ENCODE data around the gene CYP26C1.

Gene CYP26C1

DNA sequence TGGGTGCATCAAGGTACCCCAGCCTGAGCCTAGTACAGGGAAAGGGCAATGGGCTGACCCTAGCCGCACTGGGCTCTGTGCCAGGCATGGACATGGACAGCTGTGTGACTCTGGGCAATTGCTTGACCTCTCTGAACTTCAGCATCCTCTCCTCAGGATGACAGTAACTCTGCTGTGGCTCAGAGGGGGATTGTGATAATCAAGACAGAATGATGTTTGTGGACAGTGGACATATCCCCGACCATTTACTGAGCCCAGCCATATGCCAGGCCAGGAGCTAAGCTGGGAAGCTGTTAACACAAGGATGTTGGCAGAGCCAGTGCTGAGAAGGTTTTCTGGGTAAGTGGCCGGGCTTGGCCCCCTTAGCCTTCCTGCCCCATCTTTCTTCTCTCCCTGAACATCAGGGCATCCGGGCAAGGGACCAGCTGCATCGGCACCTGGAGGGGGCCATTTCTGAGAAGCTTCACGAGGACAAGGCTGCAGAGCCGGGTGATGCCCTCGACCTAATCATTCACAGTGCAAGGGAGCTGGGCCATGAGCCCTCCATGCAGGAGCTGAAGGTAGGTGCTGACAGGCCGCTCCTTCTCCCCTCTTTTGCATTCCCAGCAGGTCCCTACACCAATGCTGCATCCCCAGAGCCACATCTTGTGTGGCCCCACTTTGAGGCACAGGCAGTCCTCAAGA lies 3.5 kb downstream of the CYP26C1 start:
- no peak for DNase-seq (ENCODE audit: low read depth in 2 of 2, low spot score in 1 of 2)

DNA sequence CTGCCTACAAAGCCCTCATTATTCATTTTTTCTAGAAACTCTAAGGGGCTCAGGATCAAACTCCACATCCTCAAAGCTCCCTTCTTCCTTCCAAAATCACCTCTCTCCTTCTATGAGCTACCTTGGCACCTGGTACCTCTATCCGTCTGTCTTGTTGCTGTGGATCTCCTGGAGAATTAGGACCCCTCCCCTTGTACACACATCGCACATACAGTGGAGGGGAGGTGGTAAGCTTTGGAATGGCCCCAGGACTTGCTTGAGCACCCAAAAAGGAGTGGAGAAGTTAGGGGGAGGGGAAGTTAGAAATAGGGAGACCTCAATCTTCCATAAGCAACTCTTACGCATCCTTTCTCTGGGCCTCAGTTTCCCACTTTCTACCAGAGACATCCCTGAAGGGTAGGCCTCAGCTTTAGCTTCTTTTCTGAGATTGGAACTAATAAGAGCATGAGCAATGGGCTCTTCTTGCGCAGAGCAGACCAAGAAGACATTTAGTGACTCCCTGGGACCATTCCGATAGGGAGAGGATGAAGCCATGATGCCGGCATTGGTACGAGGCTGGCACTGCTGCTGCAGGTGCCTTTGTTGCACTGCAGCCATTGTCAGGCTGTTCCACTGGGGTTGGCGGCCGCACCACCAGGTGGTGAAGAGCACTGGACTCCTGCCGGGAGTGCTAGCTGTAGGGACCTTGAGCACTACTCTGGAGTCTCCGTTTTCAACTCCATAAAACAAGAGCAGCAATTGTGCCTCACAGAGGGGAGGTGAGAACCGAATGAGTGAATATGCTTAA lies 4.5 kb downstream of the CYP26C1 start:
- no peak for DNase-seq (ENCODE audit: low read depth in 2 of 2, low spot score in 1 of 2)

DNA sequence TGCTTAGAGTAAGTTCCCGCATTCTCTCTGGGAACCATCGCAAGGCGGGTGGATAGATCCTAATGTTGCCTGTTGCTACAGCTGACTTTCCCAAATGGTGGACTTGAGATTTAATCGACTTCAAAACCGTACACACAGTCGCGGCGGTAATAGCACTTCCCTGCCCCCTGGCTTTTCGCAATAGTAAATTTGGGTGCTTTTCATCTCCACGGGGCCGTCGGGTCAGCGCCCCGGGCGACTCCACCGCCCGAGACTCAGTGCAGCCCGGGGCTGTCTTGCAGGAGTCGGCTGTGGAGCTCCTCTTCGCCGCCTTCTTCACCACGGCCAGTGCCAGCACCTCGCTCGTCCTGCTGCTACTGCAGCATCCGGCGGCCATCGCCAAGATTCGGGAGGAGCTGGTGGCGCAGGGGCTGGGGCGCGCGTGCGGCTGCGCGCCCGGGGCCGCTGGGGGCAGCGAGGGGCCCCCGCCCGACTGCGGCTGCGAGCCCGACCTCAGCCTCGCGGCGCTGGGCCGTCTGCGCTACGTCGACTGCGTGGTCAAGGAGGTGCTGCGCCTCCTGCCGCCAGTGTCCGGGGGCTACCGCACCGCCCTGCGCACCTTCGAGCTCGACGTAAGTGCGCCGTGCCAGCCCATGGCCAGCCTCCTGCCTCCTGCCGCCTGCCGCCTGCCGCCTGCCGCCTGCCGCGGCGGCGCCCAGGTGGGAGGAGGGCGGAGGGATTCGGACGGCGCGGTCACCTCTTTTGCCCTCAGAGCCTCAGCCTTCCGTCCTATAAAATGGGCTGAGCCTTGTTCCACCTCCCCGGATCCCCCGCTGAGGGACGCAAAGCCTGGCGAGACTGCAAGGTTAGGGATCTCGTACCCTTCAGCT lies 5.3 kb downstream of the CYP26C1 start:
- DNase-seq (ENCODE audit: low read depth in 2 of 2, low spot score in 1 of 2), result no peak

DNA sequence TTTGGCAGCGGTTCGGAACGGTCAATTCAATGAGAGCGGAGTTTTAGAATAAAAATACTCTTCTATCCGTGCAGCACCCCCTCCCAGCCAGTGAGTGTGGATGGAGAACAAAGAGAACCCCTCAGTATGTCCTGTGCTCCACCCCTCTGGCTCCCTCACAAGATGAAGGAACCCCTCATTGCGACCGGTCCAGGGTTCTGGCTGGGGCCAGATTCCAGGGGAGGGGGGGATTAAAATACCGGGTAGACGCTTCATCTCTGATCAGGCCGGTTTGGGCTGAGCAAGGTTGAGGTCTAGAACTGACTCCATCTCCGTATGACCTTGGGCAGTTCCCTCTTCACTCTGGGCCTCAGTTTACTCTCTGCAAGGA lies 5.9 kb downstream of the CYP26C1 start:
- DNase-seq (ENCODE audit: low read depth in 2 of 2, low spot score in 1 of 2), result no peak

DNA sequence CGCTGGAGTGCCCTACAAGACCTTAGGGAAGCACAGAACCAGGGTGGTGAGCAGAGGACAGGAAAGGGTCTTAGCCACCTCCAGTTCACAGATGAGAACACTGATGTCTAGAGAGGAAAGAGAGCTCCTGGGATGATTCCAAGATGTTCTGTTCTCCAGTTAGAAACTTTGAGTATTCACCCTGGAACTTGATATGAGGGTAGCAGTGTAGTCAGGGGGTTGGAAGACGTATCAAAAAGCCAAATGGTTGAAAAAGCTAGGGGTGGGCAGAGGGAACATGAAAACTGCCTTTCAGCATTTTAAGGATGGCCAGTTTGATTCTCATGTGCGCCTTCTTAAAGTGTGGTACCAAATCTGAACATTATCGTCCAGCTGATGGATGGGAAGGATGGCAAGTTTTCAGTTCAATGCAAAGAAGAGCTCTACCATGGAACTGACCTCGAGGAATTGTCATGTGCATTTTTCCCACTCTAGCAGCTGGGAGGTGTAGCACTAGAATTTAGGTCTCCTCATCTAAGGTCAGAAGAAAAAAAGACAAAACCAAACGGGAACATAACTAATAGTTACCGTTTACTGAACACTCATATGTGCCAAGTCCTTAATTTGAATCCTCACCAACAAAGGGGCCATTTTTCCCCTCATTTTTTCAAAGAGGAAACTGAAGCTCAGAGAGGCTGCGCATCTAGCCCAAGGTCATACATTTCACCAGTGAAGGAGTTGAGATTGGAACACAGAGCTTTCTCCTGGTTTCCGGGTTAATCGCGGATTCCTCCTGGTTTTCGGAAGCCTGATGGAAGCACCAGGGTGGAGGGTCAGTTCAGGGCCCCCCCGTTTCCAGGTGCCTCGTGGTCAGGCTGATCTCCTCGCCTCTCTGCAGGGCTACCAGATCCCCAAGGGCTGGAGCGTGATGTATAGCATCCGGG lies 7.1 kb downstream of the CYP26C1 start:
- no peak for DNase-seq (ENCODE audit: low read depth in 2 of 2, low spot score in 1 of 2)

DNA sequence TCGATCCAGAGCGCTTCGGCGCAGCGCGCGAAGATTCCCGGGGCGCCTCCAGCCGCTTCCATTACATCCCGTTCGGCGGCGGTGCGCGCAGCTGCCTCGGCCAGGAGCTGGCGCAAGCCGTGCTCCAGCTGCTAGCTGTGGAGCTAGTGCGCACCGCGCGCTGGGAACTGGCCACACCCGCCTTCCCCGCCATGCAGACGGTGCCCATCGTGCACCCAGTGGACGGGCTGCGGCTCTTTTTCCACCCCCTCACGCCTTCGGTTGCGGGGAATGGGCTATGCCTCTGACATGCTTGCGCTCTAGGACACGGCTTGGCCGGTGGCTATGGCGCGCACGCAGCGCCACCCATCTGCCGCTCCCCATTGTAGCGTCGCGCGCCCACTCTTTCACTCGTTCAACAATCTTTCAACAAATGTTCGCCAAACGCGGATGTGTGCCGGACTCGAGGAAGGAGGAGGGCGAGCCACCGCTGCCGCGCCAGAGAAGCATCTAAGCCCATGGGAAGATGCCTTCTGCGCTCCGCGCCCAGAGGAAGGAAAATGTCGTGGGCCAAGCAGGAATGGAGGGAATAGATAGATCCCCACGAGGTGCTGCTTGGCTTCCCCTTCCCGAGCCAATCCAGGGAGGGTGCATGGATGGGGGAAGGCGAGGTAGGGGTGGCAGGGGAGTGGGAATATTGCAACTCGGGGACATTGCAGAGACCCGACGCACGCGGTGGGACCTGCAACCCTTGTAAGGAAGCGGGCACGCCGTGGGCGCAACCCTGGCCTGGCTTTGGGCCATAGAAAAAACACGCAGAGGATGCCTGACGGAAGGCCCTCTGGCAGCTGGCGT lies 8.0 kb downstream of the CYP26C1 start:
- DNase-seq (ENCODE audit: low read depth in 2 of 2, low spot score in 1 of 2), result no peak

DNA sequence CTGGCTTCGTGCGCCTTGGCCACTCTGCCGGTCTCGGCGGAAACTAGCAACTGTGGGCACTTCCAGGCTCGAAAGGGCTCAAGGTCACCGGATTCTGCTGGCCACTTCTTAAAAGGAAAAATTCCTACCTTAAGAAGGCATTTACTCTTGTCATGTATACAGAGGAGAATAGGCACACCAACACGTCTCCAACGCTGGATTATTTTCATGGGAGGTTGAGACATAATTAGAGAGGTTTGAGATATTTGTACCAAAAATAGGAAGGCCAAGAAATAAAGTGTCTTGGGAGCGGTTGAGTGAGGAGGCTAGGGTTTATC lies 8.6 kb downstream of the CYP26C1 start:
- no peak for DNase-seq (ENCODE audit: low read depth in 2 of 2, low spot score in 1 of 2)

DNA sequence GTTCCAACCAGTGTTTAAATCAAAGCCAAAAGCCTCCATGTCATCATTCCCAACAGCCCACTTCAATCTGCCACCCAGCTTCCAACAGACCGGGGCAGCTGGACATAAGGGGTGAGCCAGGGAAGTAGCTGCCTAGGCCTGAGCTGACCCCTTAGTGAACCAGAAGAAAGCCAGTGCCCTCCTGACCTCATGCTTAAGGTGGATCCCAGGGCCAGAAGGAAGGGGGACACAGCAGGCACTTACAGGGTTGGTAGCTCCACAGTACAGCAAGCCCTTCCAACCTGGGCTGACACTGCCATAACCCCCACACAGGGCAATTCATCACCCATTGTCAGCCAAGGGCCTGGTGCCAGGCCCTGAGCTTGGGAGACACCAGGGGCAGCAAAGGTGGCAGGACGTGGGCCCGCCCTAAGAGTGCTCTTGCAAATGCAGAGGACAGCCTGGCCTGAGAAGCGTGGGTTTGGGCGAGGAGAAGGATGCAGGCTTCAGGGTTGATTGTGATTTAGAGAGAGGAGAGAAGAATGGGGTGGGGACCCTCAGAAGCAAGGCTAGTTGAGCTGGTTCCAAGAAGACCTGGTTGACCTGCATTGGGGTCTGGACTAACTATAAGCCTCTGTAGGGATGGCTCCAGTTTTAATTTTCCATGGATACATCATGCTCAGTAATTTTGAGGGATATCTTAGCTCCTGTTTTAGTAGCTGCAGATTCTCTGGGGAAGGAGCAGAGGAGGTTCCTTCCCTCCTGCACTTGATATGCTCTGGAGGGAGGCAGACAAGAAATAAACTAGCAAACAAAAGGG lies 10.0 kb downstream of the CYP26C1 start:
- no peak for DNase-seq (ENCODE audit: low read depth in 2 of 2, low spot score in 1 of 2)

DNA sequence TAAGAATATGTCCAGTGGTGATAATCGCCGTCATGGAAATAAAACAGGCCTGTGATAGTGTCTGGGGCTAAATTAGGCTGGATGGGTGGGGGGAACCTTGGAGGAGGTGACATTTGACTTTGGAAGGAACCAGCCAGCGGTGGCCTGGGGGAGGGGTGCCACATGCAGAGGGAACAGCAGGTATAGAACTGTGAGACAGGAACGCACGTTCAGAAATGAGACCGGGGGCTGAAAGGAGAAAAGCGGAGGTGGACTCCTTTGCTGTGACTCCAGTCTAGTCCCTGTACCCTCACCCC lies 10.5 kb downstream of the CYP26C1 start:
- no peak for DNase-seq (ENCODE audit: low read depth in 2 of 2, low spot score in 1 of 2)

DNA sequence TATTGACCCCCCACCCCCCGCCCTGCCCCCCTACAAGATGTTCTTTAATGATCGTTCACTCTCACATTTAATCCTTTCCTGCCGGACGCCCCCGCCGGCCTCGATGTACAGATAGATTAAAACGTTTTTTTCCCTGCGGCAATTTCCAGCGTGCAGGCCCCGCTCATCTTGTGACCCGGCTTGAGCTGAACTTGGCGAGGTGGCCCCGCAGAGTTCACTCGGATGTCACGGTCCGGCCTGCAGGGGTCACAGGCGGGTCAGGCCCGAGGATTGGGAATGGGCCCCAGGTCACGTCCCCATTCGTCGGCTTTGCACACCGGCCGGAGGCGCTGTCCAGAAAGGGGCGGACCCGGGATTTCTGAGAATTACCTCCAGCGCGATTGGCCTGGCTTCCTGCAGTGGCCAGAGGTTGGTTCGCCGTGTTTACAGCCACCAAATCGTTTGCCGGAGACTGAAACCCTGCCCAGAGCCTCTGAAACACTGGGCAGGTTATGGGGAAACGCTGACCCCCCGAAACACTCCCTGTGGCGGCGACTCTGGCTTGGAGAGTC lies 11.2 kb downstream of the CYP26C1 start:
- DNase-seq (ENCODE audit: low read depth in 2 of 2, low spot score in 1 of 2), result no peak

DNA sequence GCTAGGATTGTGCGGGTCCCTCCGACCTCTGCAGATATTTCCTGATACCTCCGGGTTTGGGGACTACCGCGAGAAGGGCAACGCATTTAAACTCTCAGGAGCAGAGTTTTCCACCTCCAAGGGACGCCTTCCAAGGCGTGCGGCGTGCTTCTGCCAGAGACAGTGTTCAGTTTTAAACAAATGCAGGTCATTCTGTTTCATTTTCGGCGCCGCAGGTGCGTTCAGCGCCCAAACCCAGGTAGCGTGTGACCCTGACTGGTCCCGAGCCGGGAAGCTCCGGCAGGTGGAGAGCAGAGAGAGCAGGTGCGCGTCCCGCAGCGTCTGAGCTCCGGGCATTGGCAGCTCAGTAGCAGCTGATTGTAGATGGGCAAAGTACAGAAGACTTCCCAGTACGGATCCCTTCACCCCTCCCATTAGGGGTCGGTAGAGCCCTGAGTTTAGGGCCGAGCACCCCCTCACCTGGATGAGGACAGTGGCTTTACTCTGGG lies 11.7 kb downstream of the CYP26C1 start:
- DNase-seq (ENCODE audit: low read depth in 2 of 2, low spot score in 1 of 2), result no peak

DNA sequence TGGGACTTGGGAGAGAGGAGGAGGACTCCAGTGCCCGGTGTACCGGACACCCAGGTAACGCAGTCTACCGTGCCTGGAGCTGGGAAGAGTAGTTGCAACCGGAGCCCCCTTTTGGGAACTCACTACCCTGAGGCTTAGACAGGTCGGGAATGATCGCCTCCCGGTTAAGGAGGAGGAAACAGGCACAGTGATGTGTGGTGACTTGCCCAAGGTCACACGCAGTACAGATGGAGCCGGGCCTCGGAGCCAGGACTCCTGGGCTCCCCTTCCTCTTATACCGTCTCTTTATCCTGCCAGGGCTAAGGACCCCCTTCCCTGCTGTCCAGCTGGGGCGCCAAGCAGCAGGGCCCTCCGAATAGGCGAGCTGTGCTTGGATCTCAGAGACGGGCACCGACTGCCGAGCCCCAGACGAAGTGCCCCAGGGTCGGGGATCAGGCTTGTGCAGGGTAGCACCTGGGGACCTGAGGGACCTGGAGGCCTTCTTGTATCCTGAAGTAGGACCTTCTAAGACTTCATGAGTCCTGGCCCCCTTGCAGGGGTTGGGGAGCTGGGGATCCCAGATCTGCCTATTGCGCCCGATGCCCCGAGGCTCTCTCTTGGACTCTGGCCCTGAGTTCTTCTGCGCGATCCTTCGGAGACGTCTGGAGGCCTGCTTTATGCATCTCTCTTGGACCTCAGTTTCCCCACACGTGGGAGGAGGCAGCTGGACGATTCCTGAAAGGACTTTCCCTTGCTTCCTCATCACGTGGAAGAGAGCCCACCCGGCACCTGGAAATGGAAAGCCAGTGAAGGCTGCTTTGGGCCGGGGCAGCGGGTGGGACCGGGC lies 12.3 kb downstream of the CYP26C1 start:
- no peak for DNase-seq (ENCODE audit: low read depth in 2 of 2, low spot score in 1 of 2)

DNA sequence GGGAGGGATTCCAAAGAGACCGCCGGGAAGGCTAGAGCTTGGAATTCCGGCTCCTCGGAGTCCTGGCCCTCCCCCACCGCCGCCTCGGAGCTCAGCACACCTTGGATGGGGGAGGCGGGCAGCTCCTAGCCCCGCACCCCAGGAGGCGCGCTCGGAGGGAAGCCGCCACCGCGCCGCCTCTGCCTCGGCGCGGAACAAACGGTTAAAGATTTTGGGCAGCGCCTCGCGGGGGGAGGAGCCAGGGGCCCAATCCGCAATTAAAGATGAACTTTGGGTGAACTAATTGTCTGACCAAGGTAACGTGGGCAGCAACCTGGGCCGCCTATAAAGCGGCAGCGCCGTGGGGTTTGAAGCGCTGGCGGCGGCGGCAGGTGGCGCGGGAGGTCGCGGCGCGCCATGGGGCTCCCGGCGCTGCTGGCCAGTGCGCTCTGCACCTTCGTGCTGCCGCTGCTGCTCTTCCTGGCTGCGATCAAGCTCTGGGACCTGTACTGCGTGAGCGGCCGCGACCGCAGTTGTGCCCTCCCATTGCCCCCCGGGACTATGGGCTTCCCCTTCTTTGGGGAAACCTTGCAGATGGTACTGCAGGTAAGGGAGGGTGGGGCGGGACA lies 13.0 kb downstream of the CYP26C1 start, which contains the start of gene CYP26A1:
CYP26A1 (plus strand) TSS at position 355 of the 608 bp plus-strand sequence; CDS start at position 397, 42 bp downstream.
- no peak for DNase-seq (ENCODE audit: low read depth in 2 of 2, low spot score in 1 of 2)

DNA sequence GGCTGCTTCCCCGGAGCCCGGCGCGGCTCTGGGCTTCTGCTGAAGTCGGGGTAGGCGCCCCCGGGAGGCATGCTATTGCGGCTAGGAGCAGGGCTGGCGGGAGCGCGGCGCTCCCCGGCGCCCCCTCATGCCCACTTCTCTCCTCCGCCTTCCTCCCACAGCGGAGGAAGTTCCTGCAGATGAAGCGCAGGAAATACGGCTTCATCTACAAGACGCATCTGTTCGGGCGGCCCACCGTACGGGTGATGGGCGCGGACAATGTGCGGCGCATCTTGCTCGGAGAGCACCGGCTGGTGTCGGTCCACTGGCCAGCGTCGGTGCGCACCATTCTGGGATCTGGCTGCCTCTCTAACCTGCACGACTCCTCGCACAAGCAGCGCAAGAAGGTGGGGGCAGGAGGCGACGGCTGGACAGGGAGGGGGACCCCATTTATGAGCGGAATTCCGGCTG lies 13.6 kb downstream of the CYP26C1 start:
- DNase-seq (ENCODE audit: low read depth in 2 of 2, low spot score in 1 of 2), result no peak

DNA sequence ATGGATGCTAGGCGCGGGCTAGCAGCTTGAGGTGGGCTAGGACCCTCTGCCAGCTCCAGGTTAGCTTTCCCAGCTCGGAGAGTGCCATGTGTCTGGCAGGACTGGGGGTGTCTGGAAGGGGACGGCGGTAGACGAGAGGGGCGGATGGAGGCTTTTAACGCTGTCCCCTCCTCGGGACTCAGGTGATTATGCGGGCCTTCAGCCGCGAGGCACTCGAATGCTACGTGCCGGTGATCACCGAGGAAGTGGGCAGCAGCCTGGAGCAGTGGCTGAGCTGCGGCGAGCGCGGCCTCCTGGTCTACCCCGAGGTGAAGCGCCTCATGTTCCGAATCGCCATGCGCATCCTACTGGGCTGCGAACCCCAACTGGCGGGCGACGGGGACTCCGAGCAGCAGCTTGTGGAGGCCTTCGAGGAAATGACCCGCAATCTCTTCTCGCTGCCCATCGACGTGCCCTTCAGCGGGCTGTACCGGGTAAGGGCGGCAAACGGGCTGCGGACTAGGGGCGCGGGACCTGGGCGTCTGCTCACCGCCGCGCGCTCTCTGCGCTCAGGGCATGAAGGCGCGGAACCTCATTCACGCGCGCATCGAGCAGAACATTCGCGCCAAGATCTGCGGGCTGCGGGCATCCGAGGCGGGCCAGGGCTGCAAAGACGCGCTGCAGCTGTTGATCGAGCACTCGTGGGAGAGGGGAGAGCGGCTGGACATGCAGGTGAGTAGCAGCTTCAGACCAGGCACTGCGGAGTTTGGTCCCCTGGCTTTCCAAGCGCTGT lies 14.2 kb downstream of the CYP26C1 start:
- DNase-seq (ENCODE audit: low read depth in 2 of 2, low spot score in 1 of 2), result no peak

DNA sequence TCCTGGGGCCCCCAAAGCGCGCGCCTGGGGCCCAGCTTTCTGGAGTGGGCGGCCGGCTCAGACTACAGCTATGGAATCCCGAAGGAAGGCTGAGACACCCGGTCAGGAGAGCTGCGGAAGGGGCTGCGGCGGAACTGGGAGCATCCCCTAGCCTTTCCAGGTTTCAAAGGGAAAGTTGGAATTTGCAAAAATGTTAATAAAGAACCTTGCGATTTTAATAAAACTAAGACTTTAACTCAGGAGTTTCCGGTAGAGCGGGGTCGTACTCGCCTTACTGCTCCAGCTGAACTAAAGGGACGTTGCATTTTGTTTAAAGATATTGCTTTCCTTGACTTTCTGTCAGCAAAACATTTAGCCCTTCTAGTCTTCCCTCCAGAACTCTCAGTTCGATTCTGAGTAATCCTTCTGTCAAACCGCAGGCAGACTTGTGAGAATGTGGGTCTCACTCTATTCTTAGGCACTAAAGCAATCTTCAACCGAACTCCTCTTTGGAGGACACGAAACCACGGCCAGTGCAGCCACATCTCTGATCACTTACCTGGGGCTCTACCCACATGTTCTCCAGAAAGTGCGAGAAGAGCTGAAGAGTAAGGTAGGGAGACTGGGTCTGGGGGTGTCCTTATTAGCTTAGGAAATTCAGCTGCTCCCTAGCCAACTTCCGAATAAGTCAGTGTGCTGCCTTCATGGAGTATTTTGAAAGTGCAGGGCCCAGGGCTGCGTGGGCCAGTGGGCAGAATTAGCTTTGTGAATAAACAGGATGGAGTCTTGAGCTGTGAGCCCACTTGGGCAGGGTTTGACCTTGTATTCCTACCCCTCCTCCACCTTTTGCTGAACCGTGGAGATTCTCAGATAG lies 15.0 kb downstream of the CYP26C1 start:
- DNase-seq (ENCODE audit: low read depth in 2 of 2, low spot score in 1 of 2), result no peak
